ENCODE data around the gene ESYT2.

The ESYT2 gene

GRCh38 chr7:158825628-158826289, 3.5 kb downstream of the ESYT2 start:
- FAIRE-seq: no peak

GRCh38 chr7:158824028-158824427, 5.3 kb downstream of the ESYT2 start:
- FAIRE-seq: no peak

GRCh38 chr7:158821171-158822031, 7.9 kb downstream of the ESYT2 start:
- FAIRE-seq: no peak

GRCh38 chr7:158820656-158821055, 8.7 kb downstream of the ESYT2 start:
- FAIRE-seq: no peak

- no peak for FAIRE-seq
Measured at GRCh38 chr7:158819571-158820203, 9.6 kb downstream of the ESYT2 start.

GRCh38 chr7:158818325-158819213, 10.7 kb downstream of the ESYT2 start:
- no peak for FAIRE-seq

- FAIRE-seq: no peak
Measured at GRCh38 chr7:158816995-158817394, 12.3 kb downstream of the ESYT2 start.

GRCh38 chr7:158816271-158816670, 13.0 kb downstream of the ESYT2 start:
- no peak for FAIRE-seq

- FAIRE-seq: no peak
Measured at GRCh38 chr7:158815800-158816128, 13.5 kb downstream of the ESYT2 start.

- FAIRE-seq: no peak
Measured at GRCh38 chr7:158815083-158815799, 14.1 kb downstream of the ESYT2 start.

- FAIRE-seq: no peak
Measured at GRCh38 chr7:158814637-158815036, 14.7 kb downstream of the ESYT2 start.

GRCh38 chr7:158812684-158813083, 16.6 kb downstream of the ESYT2 start:
- FAIRE-seq: no peak

GRCh38 chr7:158811894-158812293, 17.4 kb downstream of the ESYT2 start:
- FAIRE-seq: no peak

GRCh38 chr7:158811461-158811860, 17.8 kb downstream of the ESYT2 start:
- no peak for FAIRE-seq

GRCh38 chr7:158810846-158811245, 18.5 kb downstream of the ESYT2 start:
- FAIRE-seq: no peak

- no peak for FAIRE-seq
Measured at GRCh38 chr7:158809596-158809995, 19.7 kb downstream of the ESYT2 start.

- FAIRE-seq: no peak
Measured at GRCh38 chr7:158808126-158808525, 21.2 kb downstream of the ESYT2 start.

GRCh38 chr7:158805937-158806336, 23.4 kb downstream of the ESYT2 start:
- no peak for FAIRE-seq

GRCh38 chr7:158805414-158805813, 23.9 kb downstream of the ESYT2 start:
- FAIRE-seq: no peak

GRCh38 chr7:158804335-158804734, 25.0 kb downstream of the ESYT2 start:
- FAIRE-seq: no peak

- no peak for FAIRE-seq
Measured at GRCh38 chr7:158803367-158803969, 25.8 kb downstream of the ESYT2 start.
